Subcutaneous abdominal adipose tissue (tissue), 5 donors: Measurements from ENCODE around the gene DUSP28.

Source experiments
- H3K27ac ChIP-seq: one replicate; pipeline ENCODE4 v1.7.0; 2013; ENCODE audit warnings: low read depth, mild to moderate bottlenecking, inconsistent platforms, low read length, moderate library complexity
- H3K27me3 ChIP-seq, 5 donors: one replicate each; pipeline ENCODE4 v1.7.0; 2013; ENCODE audit warnings: low read length in 5 of 5, inconsistent platforms in 1 of 5; ENCODE audit not compliant: control insufficient read depth in 5 of 5, insufficient read depth in 4 of 5
- H3K36me3 ChIP-seq, 5 donors: one replicate each; pipeline ENCODE4 v1.7.0; 2013; ENCODE audit warnings: low read length in 5 of 5; ENCODE audit not compliant: control insufficient read depth in 5 of 5, insufficient read depth in 5 of 5
- H3K4me1 ChIP-seq, 5 donors: one replicate each; pipeline ENCODE4 v1.7.0; 2013; ENCODE audit warnings: low read length in 5 of 5, mild to moderate bottlenecking in 3 of 5, moderate library complexity in 1 of 5; ENCODE audit not compliant: control insufficient read depth in 5 of 5, insufficient read depth in 5 of 5
- H3K4me3 ChIP-seq, 5 donors: one replicate each; pipeline ENCODE4 v1.7.0; 2013; ENCODE audit warnings: low read length in 5 of 5, low read depth in 1 of 5
- H3K9ac ChIP-seq, 5 donors: one replicate each; pipeline ENCODE4 v1.7.0; 2013; ENCODE audit warnings: low read length in 5 of 5, mild to moderate bottlenecking in 4 of 5, moderate library complexity in 3 of 5
- H3K9me3 ChIP-seq, 5 donors: one replicate each; pipeline ENCODE4 v1.7.0; 2013; ENCODE audit warnings: low read length in 5 of 5; ENCODE audit not compliant: control insufficient read depth in 5 of 5
- donor health status: healthy.
- donor health status: healthy.
- donor health status: healthy.
- donor health status: healthy.
- donor health status: healthy.

The DUSP28 gene

DNA sequence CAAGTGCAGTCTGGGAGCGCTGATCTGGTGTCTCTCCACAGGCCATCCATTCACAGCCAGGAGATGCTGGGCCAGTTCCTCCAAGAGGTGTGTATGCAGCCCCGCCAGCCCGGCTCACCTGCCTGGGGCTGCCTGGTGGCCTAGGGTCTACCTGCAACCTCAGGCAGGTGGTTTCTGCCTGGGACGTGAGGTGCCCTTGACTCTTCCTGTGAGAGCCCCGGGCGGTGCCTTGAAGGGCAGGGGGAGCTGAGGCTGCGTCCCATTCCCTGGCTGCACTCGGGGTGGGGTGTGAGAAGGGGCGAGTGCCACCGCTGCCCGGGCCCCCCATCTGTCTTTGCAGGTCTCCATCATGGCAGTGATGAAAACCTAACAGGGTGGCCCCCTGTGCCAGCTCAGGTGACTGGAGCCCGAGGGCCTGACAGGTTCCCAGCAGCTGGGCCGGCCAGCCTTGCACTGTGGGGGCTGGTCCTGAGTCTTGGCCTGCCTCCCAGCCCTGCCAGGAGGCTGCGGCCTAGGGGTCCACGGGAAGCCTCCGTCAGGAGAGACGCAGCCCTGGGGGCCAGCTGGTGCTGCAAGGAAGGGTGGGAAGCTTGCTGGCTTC lies 38.3 kb downstream of the DUSP28 start:
- Histone ChIP-seq H3K36me3 (peaks cover 0 to 71% (median 52%) of the 10 kb centered on the region in 5 donors), H3K9ac (no peak overlapping the region), H3K27ac (no peak overlapping the region)

DNA sequence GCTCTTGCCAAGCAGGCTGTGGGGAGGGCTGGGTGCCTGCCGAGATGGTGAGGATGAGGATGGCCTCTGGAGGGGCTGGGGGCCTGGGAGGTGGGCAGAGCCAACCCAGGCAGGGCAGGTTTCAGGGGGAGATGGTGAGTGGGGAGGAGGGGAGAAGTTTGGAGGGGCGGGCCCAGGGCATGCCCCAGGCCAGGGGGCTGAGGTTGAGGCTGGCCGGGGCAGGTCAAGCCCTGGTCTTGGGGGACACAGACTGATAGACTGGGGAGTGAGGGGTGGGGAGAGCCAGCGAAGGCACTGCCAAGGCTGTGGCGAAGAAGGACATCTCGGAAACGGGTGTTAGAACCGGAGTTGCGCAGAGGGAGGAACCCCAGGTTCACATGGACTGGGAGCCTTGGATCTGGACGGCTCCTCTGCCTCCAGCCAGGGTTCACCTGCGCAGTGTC lies 39.0 kb downstream of the DUSP28 start:
- no peaks in the 10 kb centered on the region for H3K27me3 ChIP-seq
- H3K9ac ChIP-seq = no peak overlapping the region
- no peak overlapping the region for H3K27ac ChIP-seq
- H3K36me3 ChIP-seq = peaks cover 0 to 64% (median 49%) of the 10 kb centered on the region in 5 donors
- peaks cover 2 to 29% (median 19%) of the 10 kb centered on the region in 5 donors for H3K4me1 ChIP-seq
- no peaks in the 10 kb centered on the region for H3K9me3 ChIP-seq
- H3K4me3 ChIP-seq = no peak overlapping the region

More for the DNA sequence above, 38.3 kb downstream of the DUSP28 start:
- Histone ChIP-seq H3K4me1 (peaks cover 0 to 28% (median 18%) of the 10 kb centered on the region in 5 donors), H3K4me3 (no peak overlapping the region), H3K27me3 (no peaks in the 10 kb centered on the region), H3K9me3 (no peaks in the 10 kb centered on the region)

DNA sequence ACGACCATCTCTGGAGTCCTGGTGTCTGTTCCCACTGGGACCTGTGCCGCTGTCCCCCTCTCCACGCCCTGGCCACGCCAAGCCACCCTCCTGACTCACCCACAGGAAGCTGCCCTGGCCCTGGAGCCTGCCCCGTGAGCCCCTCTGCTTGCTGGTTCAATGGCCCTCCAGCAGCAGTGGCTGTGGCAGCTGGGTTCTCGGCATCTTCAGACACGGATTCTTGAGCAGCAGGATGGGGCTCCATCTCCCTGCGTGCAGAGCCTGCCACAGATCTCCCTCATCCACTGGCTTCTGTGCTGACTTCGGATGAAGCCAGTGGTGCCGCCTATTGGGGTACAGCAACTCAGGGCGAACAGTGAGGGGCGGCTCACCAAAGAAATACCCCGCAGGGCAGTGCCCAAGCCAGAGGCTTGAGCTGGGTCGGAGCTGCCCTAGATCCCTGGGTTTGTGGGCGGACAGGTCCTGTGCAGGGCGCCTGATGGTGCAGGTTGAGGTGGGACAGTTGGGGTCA lies 40.3 kb downstream of the DUSP28 start:
- peaks cover 2 to 27% (median 23%) of the 10 kb centered on the region in 5 donors for H3K4me1 ChIP-seq
- peaks cover 0 to 56% (median 41%) of the 10 kb centered on the region in 5 donors for H3K36me3 ChIP-seq
- no peaks in the 10 kb centered on the region for H3K9me3 ChIP-seq
- H3K4me3 ChIP-seq = no peak overlapping the region
- no peaks in the 10 kb centered on the region for H3K27me3 ChIP-seq
- H3K9ac ChIP-seq = no peak overlapping the region
- no peak overlapping the region for H3K27ac ChIP-seq

DNA sequence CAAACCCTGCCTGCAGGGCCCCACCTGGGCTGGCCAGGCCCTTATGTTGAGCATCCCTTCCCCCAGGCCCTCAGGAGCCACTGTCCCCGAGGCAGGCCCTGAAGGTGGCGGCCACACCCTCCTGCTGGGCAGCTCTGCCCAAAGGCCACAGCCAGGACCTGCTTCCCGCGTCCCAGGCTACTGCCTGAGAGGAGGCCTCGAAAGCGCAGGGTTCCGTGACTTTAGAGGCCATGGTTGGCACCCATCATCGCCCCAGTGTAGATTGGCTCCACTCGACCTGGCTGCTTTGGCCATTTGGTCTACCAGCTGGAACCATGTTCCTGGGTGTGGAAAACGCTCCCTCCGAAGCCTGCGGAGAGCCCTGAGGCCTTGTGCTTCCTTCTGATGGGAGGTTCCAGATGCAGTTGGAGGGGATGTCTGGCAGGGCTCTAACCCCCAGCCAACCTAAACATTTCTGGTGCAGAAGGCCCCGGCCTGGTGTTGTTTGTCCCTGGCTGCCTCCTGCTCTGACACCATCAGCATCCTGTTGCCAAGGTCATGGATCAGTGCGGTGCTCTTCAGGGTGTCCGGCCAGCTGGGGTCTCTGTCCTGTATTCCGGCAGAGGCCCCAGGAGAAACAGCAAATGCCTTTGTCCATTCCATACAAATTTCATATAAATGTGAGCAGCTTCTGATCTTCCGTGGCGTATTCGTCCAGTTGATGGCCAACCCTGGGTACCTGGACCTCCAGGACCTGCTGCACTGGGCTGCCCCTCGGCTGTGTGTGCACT lies 41.1 kb downstream of the DUSP28 start:
- Histone ChIP-seq H3K4me3 (no peak overlapping the region), H3K4me1 (peaks cover 2 to 19% (median 17%) of the 10 kb centered on the region in 5 donors), H3K27ac (no peak overlapping the region), H3K9me3 (no peaks in the 10 kb centered on the region), H3K9ac (no peak overlapping the region), H3K27me3 (no peaks in the 10 kb centered on the region), H3K36me3 (peaks cover 0 to 48% (median 33%) of the 10 kb centered on the region in 5 donors)

DNA sequence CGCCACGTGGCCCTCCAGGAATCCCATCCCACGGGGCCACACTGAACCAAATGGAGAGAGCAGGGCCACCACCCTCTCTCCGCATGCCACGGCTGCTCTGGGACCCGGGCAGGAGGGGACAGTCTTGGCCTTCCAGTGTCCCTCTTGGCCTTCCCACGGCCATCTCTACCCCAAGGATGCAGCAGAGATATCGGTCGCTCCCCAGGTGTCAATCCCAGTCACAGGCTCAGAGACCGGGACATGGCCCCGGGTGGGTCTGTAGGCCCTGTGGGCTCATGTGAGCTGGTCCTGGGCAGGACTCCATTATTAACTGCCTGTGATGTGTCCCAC lies 41.6 kb downstream of the DUSP28 start:
- H3K27ac ChIP-seq = no peak overlapping the region

DNA sequence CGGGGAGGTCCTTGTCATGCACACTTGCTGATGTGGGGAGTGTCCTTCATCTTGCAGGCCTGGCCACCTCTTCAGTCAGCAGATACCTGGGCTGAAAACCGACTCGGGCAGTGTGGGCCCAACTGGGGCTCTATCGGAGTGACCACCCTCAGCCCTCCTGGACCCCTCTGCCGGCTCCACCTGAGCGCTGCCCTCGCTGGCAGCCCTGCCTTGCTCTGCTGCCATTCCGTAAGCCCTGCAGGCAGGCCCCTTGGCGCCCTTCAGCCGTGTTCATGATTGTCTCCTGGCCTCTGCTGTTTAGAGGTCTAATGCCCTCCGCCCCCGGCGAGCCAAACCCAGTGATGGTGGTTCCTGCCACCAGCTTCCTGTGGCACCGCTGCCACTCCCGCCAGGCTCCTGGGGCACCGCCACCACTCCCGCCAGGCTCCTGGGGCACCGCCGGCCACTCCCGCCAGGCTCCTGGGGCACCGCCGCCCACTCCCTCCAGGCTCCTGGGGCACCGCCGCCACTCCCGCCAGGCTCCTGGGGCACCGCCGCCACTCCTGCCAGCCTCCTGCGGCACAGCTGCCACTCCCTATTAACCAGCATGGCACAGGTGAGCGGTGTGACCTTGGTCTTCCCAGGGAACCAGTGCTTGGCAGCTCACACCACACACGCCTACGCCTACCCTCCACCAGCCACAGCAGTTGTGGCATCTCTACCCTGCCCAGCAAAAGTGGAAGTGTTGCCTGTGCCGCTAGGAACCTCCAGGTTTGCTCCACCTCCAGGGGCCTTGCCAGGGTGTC lies 42.3 kb downstream of the DUSP28 start:
- Histone ChIP-seq H3K9ac (no peak overlapping the region), H3K4me1 (peaks cover 2 to 15% (median 8%) of the 10 kb centered on the region in 5 donors), H3K9me3 (no peaks in the 10 kb centered on the region), H3K4me3 (no peak overlapping the region), H3K36me3 (peaks cover 0 to 39% (median 28%) of the 10 kb centered on the region in 5 donors), H3K27ac (no peak overlapping the region), H3K27me3 (no peaks in the 10 kb centered on the region)

More for the DNA sequence above, 41.6 kb downstream of the DUSP28 start:
- no peak overlapping the region for H3K4me3 ChIP-seq
- no peaks in the 10 kb centered on the region for H3K9me3 ChIP-seq
- peaks cover 2 to 15% (median 12%) of the 10 kb centered on the region in 5 donors for H3K4me1 ChIP-seq
- no peaks in the 10 kb centered on the region for H3K27me3 ChIP-seq
- H3K9ac ChIP-seq = no peak overlapping the region
- H3K36me3 ChIP-seq = peaks cover 0 to 45% (median 31%) of the 10 kb centered on the region in 5 donors

DNA sequence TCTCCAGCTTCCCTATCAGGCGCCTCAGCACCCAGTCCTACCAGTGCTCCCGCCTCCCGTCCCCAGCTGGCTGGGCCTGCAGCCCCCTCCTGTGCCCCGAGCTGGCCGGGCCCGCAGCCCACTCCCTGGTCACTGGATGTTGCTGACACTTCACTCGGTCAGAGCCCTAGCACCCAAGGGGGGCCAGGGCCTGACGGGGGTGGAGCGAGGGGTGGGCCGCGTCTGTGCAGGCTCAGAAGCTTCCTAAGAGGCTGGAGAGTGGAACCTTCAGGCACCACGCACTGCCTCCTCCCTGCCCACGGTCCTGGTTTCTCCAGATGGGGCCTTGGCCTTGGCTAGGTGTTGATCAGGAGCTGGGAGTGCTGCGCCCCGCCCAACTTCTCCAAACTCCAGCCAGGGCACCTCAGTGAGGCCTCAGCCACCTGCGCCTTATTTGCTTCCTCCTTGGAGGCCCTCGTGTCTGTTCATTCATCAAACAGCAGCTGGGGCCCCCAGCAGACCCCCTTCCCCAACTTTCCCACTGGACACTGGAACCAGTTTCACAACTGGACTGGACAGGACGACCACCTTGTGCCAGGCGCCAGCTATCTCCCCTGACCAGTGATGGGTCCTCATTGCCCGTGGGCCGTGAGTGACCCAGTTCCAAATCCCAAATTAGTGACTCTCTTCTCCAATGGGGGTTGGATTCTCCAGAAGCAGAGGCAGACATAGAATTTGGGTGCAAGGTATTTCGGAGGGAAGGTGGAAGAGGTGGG lies 43.1 kb downstream of the DUSP28 start:
- Histone ChIP-seq H3K27me3 (no peaks in the 10 kb centered on the region), H3K4me1 (peaks cover 2 to 15% (median 8%) of the 10 kb centered on the region in 5 donors), H3K27ac (no peak overlapping the region), H3K36me3 (peaks cover 0 to 32% (median 21%) of the 10 kb centered on the region in 5 donors), H3K9ac (no peak overlapping the region), H3K4me3 (no peak overlapping the region), H3K9me3 (no peaks in the 10 kb centered on the region)

DNA sequence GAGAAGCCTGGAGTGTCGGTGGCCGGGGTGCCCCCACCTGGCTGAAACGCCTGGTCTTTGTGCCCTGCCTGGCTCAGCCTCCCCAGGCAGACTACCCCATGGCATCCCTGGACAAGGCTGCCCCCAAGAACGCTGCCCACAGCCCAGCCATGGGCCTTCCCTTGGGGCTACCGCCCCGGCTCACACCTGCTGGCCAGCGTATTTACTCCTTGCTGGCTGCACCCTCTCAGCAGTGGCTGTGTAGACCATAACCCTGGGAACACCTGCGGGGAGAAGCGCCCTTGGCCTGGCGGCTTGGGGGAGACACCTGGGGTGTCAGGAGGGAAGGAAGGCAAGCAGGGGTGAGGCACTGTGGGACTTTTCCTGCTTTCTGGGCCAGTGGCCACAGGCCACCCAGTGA lies 43.7 kb downstream of the DUSP28 start:
- no peak overlapping the region for H3K9ac ChIP-seq
- no peak overlapping the region for H3K27ac ChIP-seq

DNA sequence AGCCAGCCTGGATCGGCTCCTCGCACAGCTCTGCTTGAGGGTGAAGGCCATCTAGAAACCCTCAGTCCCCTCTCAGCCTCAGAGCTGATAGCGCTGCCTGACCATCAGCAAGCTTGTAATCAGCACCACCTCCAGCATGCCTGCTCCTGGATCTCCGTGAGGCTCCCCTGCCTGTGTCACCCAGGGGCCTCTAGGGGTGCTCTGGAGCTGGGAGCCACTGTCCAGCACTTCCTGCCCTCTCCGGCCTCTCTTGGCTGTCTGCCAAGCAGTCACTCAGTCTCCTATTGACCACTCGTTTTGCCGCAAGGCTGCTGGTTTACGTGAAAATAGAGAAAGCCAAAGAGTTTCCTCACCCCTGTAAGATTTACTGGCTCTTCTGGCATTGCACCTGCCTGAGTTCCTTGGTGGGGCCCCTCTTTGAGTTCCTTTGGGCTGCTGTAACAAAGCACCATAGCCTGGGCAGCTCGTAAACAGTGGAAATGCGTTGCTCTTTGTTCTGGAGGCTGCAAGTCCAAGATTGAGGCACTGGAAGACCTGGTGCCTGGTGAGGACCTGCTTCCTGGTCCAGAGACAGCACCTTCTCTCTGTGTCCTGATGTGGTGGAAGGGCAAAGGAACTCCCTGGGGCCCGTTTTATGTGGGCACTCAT lies 44.3 kb downstream of the DUSP28 start:
- peak overlapping the region in 4 of 5 donors; percentile 2 to 42 (median 8) for H3K4me3 ChIP-seq
- H3K27me3 ChIP-seq = no peaks in the 10 kb centered on the region
- H3K9me3 ChIP-seq = no peaks in the 10 kb centered on the region
- H3K36me3 ChIP-seq = peaks cover 0 to 20% (median 10%) of the 10 kb centered on the region in 5 donors
- no peak overlapping the region for H3K27ac ChIP-seq
- no peak overlapping the region for H3K9ac ChIP-seq
- peaks cover 2 to 15% (median 8%) of the 10 kb centered on the region in 5 donors for H3K4me1 ChIP-seq

More for the DNA sequence above, 43.7 kb downstream of the DUSP28 start:
- H3K4me1 ChIP-seq = peaks cover 2 to 15% (median 8%) of the 10 kb centered on the region in 5 donors
- H3K9me3 ChIP-seq = no peaks in the 10 kb centered on the region
- H3K27me3 ChIP-seq = no peaks in the 10 kb centered on the region
- peaks cover 0 to 26% (median 15%) of the 10 kb centered on the region in 5 donors for H3K36me3 ChIP-seq
- no peak overlapping the region for H3K4me3 ChIP-seq
